Glutamatergic neuron (in vitro differentiated cells): ENCODE measurements around the gene DNER. TPM values are rescaled to one million over a fixed set of nuclear protein-coding genes. Genes with fewer than 3 reads are reported as not detected.
"Not testable (repeated sequence)": the region's sequence is repeated elsewhere in the genome, so short reads cannot be mapped to it uniquely, and the experiment has no call there.

Source experiments
- DNase-seq: peaks from one replicate; pipeline ENCODE4 v3.0.0; 2022
- H3K27ac Mint-ChIP-seq: one replicate; pipeline ENCODE4 v1.8.0; 2020; ENCODE audit warnings: mild to moderate bottlenecking, mixed read lengths, inconsistent platforms; ENCODE audit not compliant: unreplicated experiment
- H3K27me3 Mint-ChIP-seq: one replicate; pipeline ENCODE4 v1.8.0; 2020; ENCODE audit warnings: mild to moderate bottlenecking, moderate library complexity, mixed read lengths, inconsistent platforms; ENCODE audit not compliant: unreplicated experiment
- H3K36me3 Mint-ChIP-seq: one replicate; pipeline ENCODE4 v1.8.0; 2020; ENCODE audit warnings: mild to moderate bottlenecking, mixed read lengths, inconsistent platforms; ENCODE audit not compliant: unreplicated experiment
- H3K4me1 Mint-ChIP-seq: one replicate; pipeline ENCODE4 v1.8.0; 2020; ENCODE audit warnings: mild to moderate bottlenecking, low read depth, mixed read lengths, inconsistent platforms; ENCODE audit not compliant: unreplicated experiment
- H3K4me3 Mint-ChIP-seq: one replicate; pipeline ENCODE4 v1.8.0; 2020; ENCODE audit warnings: mild to moderate bottlenecking, mixed read lengths, inconsistent platforms; ENCODE audit not compliant: unreplicated experiment
- H3K9me3 Mint-ChIP-seq: one replicate; pipeline ENCODE4 v1.8.0; 2020; ENCODE audit warnings: mild to moderate bottlenecking, moderate library complexity, mixed read lengths, inconsistent platforms; ENCODE audit not compliant: unreplicated experiment
- CTCF ChIP-seq: fragments of 200-600 bp; sonication (generic); IDR thresholded peaks from one replicate; pipeline ENCODE4 v1.5.0; 2021; ENCODE audit not compliant: partially characterized antibody, unreplicated experiment
- total RNA-seq: library from RNA; stranded (reverse); fragmentation: NEBNext Ultra II Directional; extraction: Animal tissue kit (Norgen Biotek cat#: 25700); gene quantifications from one replicate; pipeline ENCODE4 v1.2.1, GENCODE V29; 2021; ENCODE audit not compliant: unreplicated experiment

The DNER gene
- total RNA-seq, 1 donor from 2014 or later, result 36.0 TPM

- Mint-ChIP-seq H3K4me3 (no peak overlapping the region), H3K27ac (no peak overlapping the region), H3K36me3 (no peaks in the 10 kb centered on the region), H3K4me1 (peaks cover 6% of the 10 kb centered on the region), H3K9me3 (no peaks in the 10 kb centered on the region), H3K27me3 (no peaks in the 10 kb centered on the region)
- TF ChIP-seq CTCF, result no peak
- DNase-seq, result no peak
These were observed 193.7 kb downstream of the DNER start for GRCh38 chr2:229520691-229521096.

DNA sequence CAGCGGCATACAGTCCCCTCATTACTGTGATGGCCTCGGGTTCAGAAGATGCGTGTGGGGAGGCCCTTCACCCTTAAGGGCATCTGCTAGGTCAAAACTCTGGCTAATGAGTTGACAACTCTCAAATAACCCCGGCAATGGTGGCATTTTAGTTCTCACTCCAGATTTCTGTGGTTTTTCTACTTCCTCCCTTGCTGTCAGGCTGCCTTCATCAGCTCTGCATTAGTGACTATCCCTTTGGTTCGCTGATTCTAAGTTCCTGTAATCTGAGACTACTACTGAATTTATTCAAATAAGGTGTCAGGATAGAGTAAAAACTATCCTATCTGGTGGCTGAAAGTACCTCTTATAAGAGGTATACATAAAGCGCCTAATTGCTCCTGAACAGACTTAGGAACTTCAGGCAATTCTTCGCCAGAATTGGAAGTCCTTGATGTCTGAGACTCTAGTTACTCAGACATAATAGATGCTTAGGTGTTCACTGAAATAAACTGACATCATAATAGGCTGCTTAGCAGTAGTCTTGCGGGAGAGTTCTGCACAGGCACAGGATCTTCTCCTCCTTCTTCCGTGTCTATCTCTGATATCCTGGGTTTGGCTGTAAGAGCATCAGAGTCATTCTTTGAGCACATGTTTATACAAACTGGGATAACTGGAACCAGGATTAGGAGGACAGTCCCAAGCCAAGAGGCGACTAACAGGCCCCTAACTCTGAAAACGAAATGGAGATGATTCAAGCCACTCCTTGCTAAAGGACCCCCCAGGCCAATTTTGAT is 194.5 kb downstream of the DNER start:
- Mint-ChIP-seq H3K4me1 (peaks cover 3% of the 10 kb centered on the region), H3K27ac (no peak overlapping the region), H3K4me3 (no peak overlapping the region), H3K27me3 (no peaks in the 10 kb centered on the region), H3K36me3 (no peaks in the 10 kb centered on the region), H3K9me3 (no peaks in the 10 kb centered on the region)
- no peak for DNase-seq
- no peak for TF ChIP-seq CTCF

DNA sequence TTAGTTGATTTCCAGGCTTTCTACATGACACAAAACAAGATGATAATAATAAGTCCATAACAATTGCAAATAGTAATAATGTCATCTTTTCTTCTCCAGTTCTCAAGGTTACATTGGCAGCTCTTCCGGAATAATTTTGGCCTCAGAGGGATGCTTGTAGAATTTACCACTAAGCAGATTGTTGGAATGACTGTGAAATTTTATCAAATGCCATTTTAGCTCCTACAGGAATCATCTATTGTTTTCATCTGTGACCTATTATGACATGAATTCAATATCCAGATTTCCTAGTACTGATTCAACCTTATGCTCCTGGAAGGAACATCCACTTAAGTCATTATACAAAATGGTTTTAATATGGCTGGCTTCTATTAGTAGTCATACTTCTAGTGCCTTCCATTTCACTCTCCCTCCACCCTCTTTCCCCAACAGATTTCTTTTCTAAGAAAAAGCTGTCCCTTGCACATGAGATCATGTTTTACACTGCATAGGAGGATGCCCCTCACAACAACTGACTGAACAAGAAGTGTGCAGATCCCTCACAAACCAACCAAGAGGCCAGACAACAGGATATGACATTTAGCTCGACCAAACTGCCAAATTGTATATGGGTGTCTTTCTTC is 200.0 kb downstream of the DNER start:
- Mint-ChIP-seq H3K9me3 (peaks cover 2% of the 10 kb centered on the region), H3K4me1 (peaks cover 4% of the 10 kb centered on the region), H3K27ac (no peak overlapping the region), H3K36me3 (no peaks in the 10 kb centered on the region), H3K4me3 (no peak overlapping the region), H3K27me3 (no peaks in the 10 kb centered on the region)
- DNase-seq, result no peak
- TF ChIP-seq CTCF, result no peak

GRCh38 chr2:229511524-229511923 is 202.8 kb downstream of the DNER start:
- Mint-ChIP-seq H3K9me3 (peaks cover 2% of the 10 kb centered on the region), H3K4me1 (peaks cover 4% of the 10 kb centered on the region), H3K27ac (no peak overlapping the region), H3K4me3 (no peak overlapping the region), H3K36me3 (no peaks in the 10 kb centered on the region), H3K27me3 (no peaks in the 10 kb centered on the region)
- TF ChIP-seq CTCF, result no peak
- DNase-seq, result no peak

GRCh38 chr2:229506699-229507098 is 207.7 kb downstream of the DNER start:
- H3K27me3 Mint-ChIP-seq, H3K36me3 Mint-ChIP-seq, H3K9me3 Mint-ChIP-seq, H3K27ac Mint-ChIP-seq, DNase-seq, H3K4me3 Mint-ChIP-seq, H3K4me1 Mint-ChIP-seq: not testable (repeated sequence)
